GM12878 (cell line): ENCODE measurements around the gene IFNA8. TPM values are rescaled to one million over a fixed set of nuclear protein-coding genes. Genes with fewer than 3 reads are reported as not detected.

ENCODE experiments used
- ATAC-seq: fragments of 200-7000 bp; cut with Tn5 transposase; 3 replicates; pipeline ENCODE4 v1.9.1; 2020; ENCODE audit warnings: mild to moderate bottlenecking, moderate library complexity
- BruUV-seq: library from RNA; stranded (reverse); fragments of 400-500 nt; replicated peaks from 2 replicates; lab custom pipeline; 2021; lab: Mats Ljungman, UMichigan
- CTCF ChIA-PET: fragments of 300-600 bp; sonication (Branson Sonifier 250); formaldehyde crosslinking; extraction: SDS; loops from one replicate; lab custom pipeline; 2021; ENCODE audit warnings: inconsistent platforms; lab: Yijun Ruan, JAX
- POLR2A ChIA-PET: fragments of 350-600 bp; formaldehyde crosslinking; extraction: SDS; loops from one replicate; lab custom pipeline; 2021; ENCODE audit warnings: inconsistent platforms; lab: Charles Lee
- RAD21 ChIA-PET: fragments of 300-600 bp; sonication (Branson Sonifier 250); formaldehyde crosslinking; loops from one replicate; lab custom pipeline; 2023; ENCODE audit warnings: antibody characterized with exemption; ENCODE audit not compliant: unreplicated experiment; lab: Charles Lee
- SMC1A ChIA-PET: fragments of 300-600 bp; sonication (Branson Sonifier 250); formaldehyde crosslinking; loops from one replicate; lab custom pipeline; 2023; ENCODE audit not compliant: unreplicated experiment, uncharacterized antibody; lab: Charles Lee
- DNase-seq: peaks from one replicate; pipeline ENCODE4 v3.0.0-alpha.2; 2011; ENCODE audit warnings: low read depth, low spot score
- FAIRE-seq: peaks from 3 replicates; lab custom pipeline; 2011; peaks lifted over from hg19 to GRCh38; lab: Jason Lieb, UNC
- H2AFZ ChIP-seq: 2 replicates; pipeline ENCODE4 v1.6.0; 2011; ENCODE audit warnings: low read depth, low read length, control low read depth; ENCODE audit not compliant: control insufficient read depth
- H3K27ac ChIP-seq: 2 replicates; pipeline ENCODE4 v1.5.1; 2011; ENCODE audit warnings: control low read depth; ENCODE audit not compliant: control insufficient read depth, insufficient read depth
- H3K27me3 ChIP-seq, 2 experiments: replicated peaks in 1 of 2; 2 replicates each; pipeline versions ENCODE4 v1.6.0 to v1.6.1; 2011; ENCODE audit warnings: low read length in 1 of 2; ENCODE audit not compliant: control insufficient read depth in 2 of 2, insufficient read depth in 2 of 2
- H3K36me3 ChIP-seq, 2 experiments: 2 replicates each; pipeline ENCODE4 v1.5.1; 2011; ENCODE audit warnings: low read length in 1 of 2; ENCODE audit not compliant: control insufficient read depth in 2 of 2, insufficient read depth in 2 of 2
- H3K4me1 ChIP-seq: 2 replicates; pipeline ENCODE4 v1.6.1; 2011; ENCODE audit warnings: mild to moderate bottlenecking, low read length, moderate library complexity, mixed read lengths; ENCODE audit not compliant: control insufficient read depth, insufficient read depth
- H3K4me2 ChIP-seq: 2 replicates; pipeline ENCODE4 v1.6.0; 2011; ENCODE audit warnings: control low read depth; ENCODE audit not compliant: control insufficient read depth, insufficient read depth
- H3K4me3 ChIP-seq: fragments of 200-600 bp; sonication (generic); 2 replicates; pipeline ENCODE4 v1.5.1; 2016
- H3K79me2 ChIP-seq: 2 replicates; pipeline ENCODE4 v1.6.0; 2011; ENCODE audit warnings: low read length; ENCODE audit not compliant: control insufficient read depth, insufficient read depth
- H3K9ac ChIP-seq: 2 replicates; pipeline ENCODE4 v1.8.0; 2011; ENCODE audit warnings: low read length, control low read depth, mixed read lengths; ENCODE audit not compliant: control insufficient read depth, insufficient read depth
- H3K9me3 ChIP-seq: replicated peaks from 3 replicates; pipeline ENCODE4 v1.5.1; 2011; ENCODE audit warnings: mild to moderate bottlenecking, low read length; ENCODE audit not compliant: control insufficient read depth, insufficient read depth
- H4K20me1 ChIP-seq: 2 replicates; pipeline ENCODE4 v1.6.0; 2011; ENCODE audit not compliant: control insufficient read depth, insufficient read depth
- ASH2L ChIP-seq: fragments of 300-600, 200-600 bp; sonication (generic); IDR thresholded peaks from 2 replicates; pipeline ENCODE4 v1.6.1; 2017; ENCODE audit warnings: low read depth, mild to moderate bottlenecking, borderline replicate concordance
- BCL11A ChIP-seq: IDR thresholded peaks from 2 replicates; pipeline ENCODE4 v1.6.1; 2011; ENCODE audit warnings: low read depth, low read length
- HDAC6 ChIP-seq: fragments of 200-600 bp; sonication (generic); IDR thresholded peaks from one replicate; pipeline ENCODE4 v1.8.0; 2017; ENCODE audit warnings: antibody characterized with exemption; ENCODE audit not compliant: unreplicated experiment
- IRF3 ChIP-seq: fragments of 450-650 bp; IDR thresholded peaks from 2 replicates; pipeline ENCODE4 v1.6.1; 2014; ENCODE audit warnings: mild to moderate bottlenecking
- RAD21 ChIP-seq: IDR thresholded peaks from 2 replicates; pipeline ENCODE4 v1.6.1; 2011; ENCODE audit warnings: mild to moderate bottlenecking, low read depth, low read length, moderate library complexity; ENCODE audit not compliant: insufficient read depth
- RUNX3 ChIP-seq: IDR thresholded peaks from 2 replicates; pipeline ENCODE4 v1.6.1; 2012; ENCODE audit warnings: low read length, inconsistent platforms
- SMC3 ChIP-seq: IDR thresholded peaks from 2 replicates; pipeline ENCODE4 v1.6.1; 2011; ENCODE audit warnings: low read length, improper control_type of control experiment, borderline replicate concordance
- SREBF1 ChIP-seq: IDR thresholded peaks from 2 replicates; pipeline ENCODE4 v1.6.1; 2012; ENCODE audit warnings: mild to moderate bottlenecking, low read length
- TARDBP ChIP-seq: IDR thresholded peaks from 2 replicates; pipeline ENCODE4 v1.6.1; 2016; ENCODE audit warnings: borderline replicate concordance
- YY1 ChIP-seq: IDR thresholded peaks from 2 replicates; pipeline ENCODE4 v1.6.1; 2011; ENCODE audit warnings: low read depth, mild to moderate bottlenecking, low read length
- ZBED1 ChIP-seq: IDR thresholded peaks from 2 replicates; pipeline ENCODE4 v1.6.1; 2016; ENCODE audit warnings: borderline replicate concordance
- in situ Hi-C: fragments of 300-500 bp; cut with MboI; formaldehyde crosslinking; loops from 9 replicates; pipeline ENCODE4 v1.14.3; 2018; ENCODE audit warnings: mixed read lengths
- intact Hi-C: fragments of 100-400 bp; cut with micrococcal nuclease; formaldehyde crosslinking; loops from one replicate; pipeline ENCODE4 v1.14.2; 2022; ENCODE audit not compliant: unreplicated experiment
- polyA plus RNA-seq, 11 experiments: library from polyadenylated mRNA; depleted of rRNA in 4 of 11; unstranded in 6 of 11; stranded (reverse) in 5 of 11; fragments of >200 nt; fragmentation: Nextera tagmentation in 4 of 11; fragmentation: Illumina TruSeq in 1 of 11; extraction: Ambion mirVana in 4 of 11; extraction: Trizol in 1 of 11; gene quantifications; 1 replicate in 1 of 11; 2 replicates in 10 of 11; pipeline versions ENCODE4 v1.2.1 to v1.2.3, GENCODE V29; 2011 to 2016; ENCODE audit warnings: inconsistent platforms in 2 of 11, missing spikeins in 2 of 11, low read depth in 1 of 11
- total RNA-seq, 4 experiments: library from RNA; depleted of rRNA in 3 of 4; stranded (reverse); fragments of >200 nt in 3 of 4; fragmentation: Illumina TruSeq in 1 of 4; extraction: Trizol in 1 of 4; gene quantifications; 2 replicates each; pipeline versions ENCODE4 v1.2.1 to v1.2.3, GENCODE V29; 2013 to 2021
- TF ChIP-seq, protein P1 (sequence below): IDR thresholded peaks from 2 replicates; pipeline ENCODE4 v1.6.1; 2011; ENCODE audit warnings: mild to moderate bottlenecking, low read depth, low read length, moderate library complexity; ENCODE audit not compliant: insufficient replicate concordance
- TF ChIP-seq, protein P2 (sequence below): fragments of 150-350 bp; IDR thresholded peaks from 2 replicates; pipeline ENCODE4 v1.6.1; 2014; ENCODE audit warnings: mild to moderate bottlenecking, low read depth, low read length
- TF ChIP-seq, protein P3 (sequence below): IDR thresholded peaks from 2 replicates; pipeline ENCODE4 v1.6.1; 2012; ENCODE audit warnings: low read length, inconsistent platforms

Gene IFNA8
- total and polyA plus RNA-seq, 10 of the 15 experiments (the other 5 are each of a cell fraction or from before 2014, with no cell fraction given): not detected

DNA sequence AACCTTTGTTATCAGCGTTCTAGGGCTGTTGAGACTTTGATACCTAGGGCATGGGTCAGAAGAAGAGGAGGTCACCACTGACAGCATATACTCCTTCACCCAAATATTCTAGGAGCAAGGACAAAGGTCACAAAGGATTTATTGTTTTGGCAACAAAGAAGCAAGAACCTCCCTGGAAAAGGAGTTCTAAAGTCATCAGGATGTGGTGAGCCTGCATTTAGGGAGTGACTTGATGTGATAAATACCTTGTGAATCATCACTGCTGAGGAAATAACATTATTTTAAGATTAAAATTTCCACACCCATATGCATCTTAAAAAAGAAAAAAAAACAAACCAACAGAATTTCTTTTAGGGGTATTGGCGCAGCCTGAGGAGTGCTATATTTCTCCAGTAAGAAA is 45.2 kb downstream of the IFNA8 start (continued):
- TF ChIP-seq, protein P1, sequence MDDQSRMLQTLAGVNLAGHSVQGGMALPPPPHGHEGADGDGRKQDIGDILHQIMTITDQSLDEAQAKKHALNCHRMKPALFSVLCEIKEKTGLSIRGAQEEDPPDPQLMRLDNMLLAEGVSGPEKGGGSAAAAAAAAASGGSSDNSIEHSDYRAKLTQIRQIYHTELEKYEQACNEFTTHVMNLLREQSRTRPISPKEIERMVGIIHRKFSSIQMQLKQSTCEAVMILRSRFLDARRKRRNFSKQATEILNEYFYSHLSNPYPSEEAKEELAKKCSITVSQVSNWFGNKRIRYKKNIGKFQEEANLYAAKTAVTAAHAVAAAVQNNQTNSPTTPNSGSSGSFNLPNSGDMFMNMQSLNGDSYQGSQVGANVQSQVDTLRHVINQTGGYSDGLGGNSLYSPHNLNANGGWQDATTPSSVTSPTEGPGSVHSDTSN: no peak
- no peak for TF ChIP-seq HDAC6

DNA sequence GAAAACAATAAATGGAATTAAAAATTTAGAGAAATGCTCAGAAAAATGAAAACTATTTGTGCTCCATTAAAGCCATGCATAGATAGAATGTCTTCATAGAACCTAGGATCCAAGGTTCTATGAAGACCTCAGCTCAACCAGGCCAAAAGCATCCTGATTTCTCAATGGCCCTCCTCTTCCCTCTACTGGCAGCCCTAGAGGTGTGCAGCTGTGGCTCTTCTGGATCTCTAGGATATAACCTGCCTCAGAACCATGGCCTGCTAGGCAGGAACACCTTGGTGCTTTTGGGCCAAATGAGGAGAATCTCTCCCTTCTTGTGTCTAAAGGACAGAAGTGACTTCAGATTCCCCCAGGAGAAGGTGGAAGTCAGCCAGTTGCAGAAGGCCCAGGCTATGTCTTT is 46.4 kb downstream of the IFNA8 start:
- Histone ChIP-seq H3K27ac (no peak overlapping the region), H2AFZ (no peak overlapping the region), H3K4me3 (no peak overlapping the region), H3K9me3 (no peaks in the 10 kb centered on the region), H3K4me2 (no peak overlapping the region), H4K20me1 (no peaks in the 10 kb centered on the region), H3K9ac (no peak overlapping the region), H3K36me3 (no peaks in the 10 kb centered on the region), H3K79me2 (no peaks in the 10 kb centered on the region), H3K4me1 (no peaks in the 10 kb centered on the region), H3K27me3 (0 out of 4 replicates have a peak, but pooled peaks cover 0 to 2% of the 10 kb centered on the region in 2 experiments)
- peak; percentile 98 for ATAC-seq
- in situ Hi-C loops (loop anchor here (10.0 kb wide), 1 partner anchor 131 kb away; no protein-coding TSS in a partner anchor), intact Hi-C loops (loop anchor here (1.0 to 5.0 kb wide), 3 partner anchors 129 to 203 kb away; no protein-coding TSS in a partner anchor)
- ChIA-PET POLR2A (no interaction called here), RAD21 (interaction anchor here (0.8 to 4.4 kb wide), 8 partner anchors 21 to 219 kb away, joined by 3 to 44 read pairs (median 4); no protein-coding TSS in a partner anchor), SMC1A (interaction anchor here (0.9 to 4.0 kb wide), 15 partner anchors 8 to 272 kb away, joined by 3 to 57 read pairs (median 4); partner anchors contain the start of genes IFNA14 and KLHL9), CTCF (interaction anchor here (0.6 to 3.8 kb wide), 27 partner anchors 8 to 686 kb away, joined by 3 to 49 read pairs (median 3); no protein-coding TSS in a partner anchor)
- no peak for DNase-seq
- BruUV-seq: no TSS peak
- FAIRE-seq: peak; percentile 75
- TF ChIP-seq RAD21 (peak; percentile 89), IRF3 (no peak), BCL11A (no peak), TARDBP (no peak), YY1 (peak; percentile 44; the same call in 1 of the 2 replicates), SMC3 (peak; percentile 91), ZBED1 (no peak), SREBF1 (no peak), RUNX3 (no peak), ASH2L (no peak)
- TF ChIP-seq, protein P2, sequence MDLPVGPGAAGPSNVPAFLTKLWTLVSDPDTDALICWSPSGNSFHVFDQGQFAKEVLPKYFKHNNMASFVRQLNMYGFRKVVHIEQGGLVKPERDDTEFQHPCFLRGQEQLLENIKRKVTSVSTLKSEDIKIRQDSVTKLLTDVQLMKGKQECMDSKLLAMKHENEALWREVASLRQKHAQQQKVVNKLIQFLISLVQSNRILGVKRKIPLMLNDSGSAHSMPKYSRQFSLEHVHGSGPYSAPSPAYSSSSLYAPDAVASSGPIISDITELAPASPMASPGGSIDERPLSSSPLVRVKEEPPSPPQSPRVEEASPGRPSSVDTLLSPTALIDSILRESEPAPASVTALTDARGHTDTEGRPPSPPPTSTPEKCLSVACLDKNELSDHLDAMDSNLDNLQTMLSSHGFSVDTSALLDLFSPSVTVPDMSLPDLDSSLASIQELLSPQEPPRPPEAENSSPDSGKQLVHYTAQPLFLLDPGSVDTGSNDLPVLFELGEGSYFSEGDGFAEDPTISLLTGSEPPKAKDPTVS: no peak
- TF ChIP-seq, protein P1: no peak
- TF ChIP-seq, protein P3, sequence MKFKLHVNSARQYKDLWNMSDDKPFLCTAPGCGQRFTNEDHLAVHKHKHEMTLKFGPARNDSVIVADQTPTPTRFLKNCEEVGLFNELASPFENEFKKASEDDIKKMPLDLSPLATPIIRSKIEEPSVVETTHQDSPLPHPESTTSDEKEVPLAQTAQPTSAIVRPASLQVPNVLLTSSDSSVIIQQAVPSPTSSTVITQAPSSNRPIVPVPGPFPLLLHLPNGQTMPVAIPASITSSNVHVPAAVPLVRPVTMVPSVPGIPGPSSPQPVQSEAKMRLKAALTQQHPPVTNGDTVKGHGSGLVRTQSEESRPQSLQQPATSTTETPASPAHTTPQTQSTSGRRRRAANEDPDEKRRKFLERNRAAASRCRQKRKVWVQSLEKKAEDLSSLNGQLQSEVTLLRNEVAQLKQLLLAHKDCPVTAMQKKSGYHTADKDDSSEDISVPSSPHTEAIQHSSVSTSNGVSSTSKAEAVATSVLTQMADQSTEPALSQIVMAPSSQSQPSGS: no peak
